HG02970 (cell line): Measurements from ENCODE around the gene GRIA1.

Experiments used
- ATAC-seq: cut with Tn5 transposase; IDR thresholded peaks from one replicate; pipeline ENCODE4 v1.9.1; 2021; ENCODE audit warnings: mild to moderate bottlenecking, moderate library complexity, moderate number of reproducible peaks; ENCODE audit not compliant: unreplicated experiment, low FRiP score

Gene GRIA1

DNA sequence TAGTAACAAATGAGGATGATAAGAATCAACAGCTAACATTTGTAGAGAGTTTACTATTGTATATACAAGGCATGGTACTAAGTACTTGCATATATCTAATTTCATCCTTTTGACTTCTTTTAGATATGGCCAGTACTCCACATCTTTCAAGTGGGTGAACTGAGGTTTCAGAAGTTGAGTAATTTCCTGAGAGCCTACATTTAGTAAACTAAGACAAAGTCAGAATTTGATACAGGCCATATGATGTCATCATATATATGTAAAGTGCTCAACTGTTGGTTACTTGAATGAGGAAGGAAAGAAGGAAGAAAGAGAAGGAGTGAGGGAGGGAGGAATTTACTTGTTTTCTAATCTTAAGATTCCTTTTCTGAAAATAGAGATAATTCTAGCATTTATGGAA, 52.8 kb downstream of the GRIA1 start:
- ATAC-seq, result no peak

DNA sequence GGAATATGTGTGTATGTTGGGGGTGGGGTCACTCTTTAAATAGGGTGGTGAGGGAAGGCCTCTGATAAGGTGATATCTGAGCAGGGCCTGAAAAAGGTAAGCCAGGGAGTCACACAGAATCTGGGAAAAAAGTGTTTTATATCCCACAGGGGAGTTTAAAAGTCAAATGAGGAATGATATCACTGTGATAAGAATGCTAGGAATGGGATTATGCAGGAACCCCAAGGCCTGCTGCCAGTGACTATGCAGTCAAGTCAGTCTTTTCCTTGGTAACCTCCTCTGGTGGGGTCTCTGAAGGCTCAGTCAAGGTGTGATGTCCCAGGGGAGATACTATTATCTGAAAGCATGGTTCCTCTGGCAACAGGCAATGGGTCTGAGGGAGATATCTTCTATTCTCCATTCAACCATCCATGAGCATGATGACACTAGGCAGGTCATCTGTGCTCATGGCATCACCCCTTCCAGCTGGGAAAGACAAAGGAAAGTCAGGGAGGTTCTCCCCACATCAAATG, 53.5 kb downstream of the GRIA1 start:
- no peak for ATAC-seq

DNA sequence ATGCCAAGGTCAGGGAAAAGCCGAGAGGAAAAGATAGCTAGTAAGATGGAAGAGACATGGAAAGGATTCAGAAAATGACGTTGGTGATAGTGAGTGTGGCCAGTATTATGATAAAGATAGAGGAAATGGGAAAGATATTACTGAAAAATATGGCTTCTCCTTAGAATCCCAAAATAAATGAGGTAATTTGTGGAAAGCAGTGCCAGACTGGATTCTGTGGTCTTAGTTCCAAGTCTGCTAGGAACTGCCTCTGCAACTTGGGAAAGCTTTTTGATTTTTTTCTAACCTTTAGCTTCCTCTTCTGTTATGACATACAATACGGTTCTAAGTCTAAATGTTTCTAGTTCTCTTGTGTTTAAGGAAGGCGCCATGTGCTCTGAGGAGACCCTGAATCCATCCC, 54.2 kb downstream of the GRIA1 start:
- ATAC-seq, result no peak

DNA sequence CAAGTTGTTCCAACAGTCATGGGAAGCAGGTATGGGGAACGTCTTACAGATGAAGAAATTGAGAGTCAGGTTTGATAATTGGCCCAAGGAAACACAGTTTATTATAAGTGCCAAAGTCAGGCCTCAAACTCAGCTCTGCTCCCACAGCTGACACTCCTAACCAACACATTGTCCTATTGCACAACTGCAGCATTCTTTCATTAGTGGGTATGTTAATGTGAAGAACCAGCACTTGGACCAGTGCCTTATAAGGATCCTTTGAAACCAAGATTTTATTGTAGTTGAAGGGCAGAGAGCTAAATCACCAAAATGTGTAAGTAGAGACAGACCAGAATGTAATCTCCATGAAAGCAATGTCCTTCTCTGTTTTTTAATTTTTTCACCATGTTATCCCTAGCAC, 56.1 kb downstream of the GRIA1 start:
- ATAC-seq, result no peak

DNA sequence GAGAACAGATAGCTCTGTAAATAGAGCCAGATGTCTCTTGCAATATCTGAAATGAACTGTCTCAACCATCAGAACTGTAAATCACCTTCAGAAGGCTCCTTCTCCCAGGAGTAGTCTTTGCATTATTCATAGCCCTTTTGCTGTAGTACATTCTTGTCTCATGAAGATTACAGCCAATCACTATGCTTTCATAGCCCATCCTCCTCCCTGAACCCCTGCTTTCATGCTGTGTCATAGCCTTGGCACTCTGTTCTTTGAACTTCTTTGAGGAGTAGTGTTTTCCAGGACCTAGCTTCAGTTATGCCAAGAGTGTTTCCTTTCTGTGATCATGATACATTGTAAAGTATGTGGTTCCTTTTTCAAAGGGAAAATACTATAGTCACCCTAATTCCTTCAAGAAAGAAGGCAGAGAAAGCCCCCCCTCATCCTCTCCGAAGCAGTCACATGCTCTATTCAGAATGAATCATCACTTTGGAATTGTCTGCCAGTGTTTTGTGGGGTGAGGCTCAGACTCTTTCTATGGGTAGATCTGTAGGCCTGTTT, 61.1 kb downstream of the GRIA1 start:
- no peak for ATAC-seq

DNA sequence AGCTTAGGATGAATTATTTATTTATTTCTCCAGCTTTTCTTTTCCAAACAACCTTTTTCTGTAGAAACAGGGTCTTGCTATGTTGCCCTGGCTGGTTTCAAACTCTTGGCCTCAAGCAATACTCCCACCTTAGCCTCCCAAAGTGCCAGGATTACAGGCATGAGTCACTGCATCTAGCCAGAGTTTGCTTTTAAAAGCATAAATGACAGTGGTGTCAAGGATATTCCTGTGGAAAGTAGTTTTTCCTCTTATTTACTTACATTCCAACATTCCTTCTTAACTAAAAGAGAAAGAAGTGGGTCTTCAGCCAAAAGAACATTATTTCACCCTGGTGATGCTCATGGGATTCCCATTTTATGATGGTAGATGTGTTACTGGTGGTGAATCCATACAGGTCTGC, 62.4 kb downstream of the GRIA1 start:
- ATAC-seq, result no peak

DNA sequence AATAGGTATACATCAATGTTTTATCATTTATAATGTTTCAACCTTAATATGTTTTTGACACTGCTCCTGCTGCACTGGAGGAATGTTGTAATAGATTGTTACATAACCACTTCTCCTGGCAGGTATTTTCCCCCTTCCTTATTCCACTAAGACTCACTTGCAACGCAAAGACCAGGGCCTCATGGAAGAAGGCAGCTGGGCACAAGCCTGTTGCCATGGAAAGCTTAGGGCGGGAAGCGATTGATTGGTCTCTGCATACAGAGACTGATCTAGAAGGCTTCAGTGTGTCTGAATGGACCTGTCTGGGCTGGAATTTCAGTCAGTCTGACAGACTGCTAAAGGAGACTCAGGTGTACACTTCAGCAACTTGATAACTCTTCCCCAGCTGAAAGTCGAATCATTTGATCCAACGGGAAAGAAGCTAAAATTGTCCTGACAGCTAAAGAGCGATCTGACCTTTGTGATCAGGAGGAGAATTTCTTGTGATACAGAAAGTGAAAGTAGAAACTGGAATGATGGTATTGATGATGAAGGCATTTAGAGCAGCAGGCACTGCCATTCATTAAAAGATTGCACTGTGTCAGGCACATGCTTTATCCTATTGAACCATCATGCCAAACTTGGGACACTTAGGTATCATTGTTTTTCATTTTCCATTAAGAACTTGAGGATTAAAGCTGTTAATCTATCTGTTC, 65.1 kb downstream of the GRIA1 start:
- ATAC-seq, result no peak

DNA sequence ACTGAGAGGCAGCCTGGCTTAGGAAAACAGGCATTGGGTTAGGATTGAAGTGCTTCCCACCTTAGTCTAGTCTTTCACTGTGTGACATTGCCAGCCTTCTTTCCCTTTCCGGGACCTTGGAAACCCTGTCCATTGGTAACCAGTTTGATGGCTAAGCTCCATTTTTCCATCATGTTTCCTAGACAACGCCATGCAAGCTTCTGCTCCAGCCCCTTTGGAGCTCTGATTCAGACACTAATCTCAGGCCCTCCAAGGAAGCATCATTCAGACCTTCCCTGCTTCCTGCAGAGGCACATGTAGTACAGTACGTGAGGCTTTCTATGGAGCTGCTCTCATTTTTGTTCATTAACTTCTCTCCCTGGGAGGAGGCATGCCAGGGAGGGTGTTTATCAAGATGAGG, 68.5 kb downstream of the GRIA1 start:
- ATAC-seq, result no peak

DNA sequence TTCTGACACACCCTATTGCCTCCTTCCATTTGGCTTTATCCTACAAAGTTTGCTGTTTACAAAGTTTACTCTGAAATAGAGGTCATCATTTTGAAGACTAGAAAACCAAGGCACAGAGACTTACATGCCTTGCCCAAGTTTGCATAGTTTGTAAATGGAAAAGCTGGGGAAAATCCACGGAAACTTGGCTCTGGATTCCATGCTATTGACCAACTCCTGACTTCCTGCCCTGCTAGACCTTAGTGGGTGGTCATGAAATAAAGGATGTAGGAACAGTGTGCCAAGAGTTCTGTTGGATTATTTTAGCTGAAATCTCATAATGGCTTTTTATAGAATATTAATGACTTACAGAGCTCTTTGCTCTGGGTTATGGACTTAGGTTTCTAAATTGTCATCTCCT, 69.5 kb downstream of the GRIA1 start:
- no peak for ATAC-seq

DNA sequence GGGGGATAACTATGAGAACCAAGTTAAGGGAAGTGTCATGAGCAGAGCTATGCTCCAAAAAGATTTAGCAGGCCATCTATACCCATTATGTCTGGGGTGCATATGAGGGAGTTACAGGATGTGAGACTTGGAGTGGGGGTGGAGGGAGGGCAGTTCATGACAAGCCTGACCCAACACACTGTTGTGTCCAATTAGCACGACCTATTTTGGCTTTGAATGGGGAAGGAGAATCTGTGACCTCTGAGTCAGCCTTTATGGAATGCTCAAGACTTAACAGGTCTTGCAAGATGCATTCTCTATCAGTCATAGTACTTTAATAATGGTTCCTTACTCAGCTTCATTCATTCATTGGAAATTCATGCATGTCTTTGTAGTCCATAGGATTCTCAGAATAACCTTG, 71.7 kb downstream of the GRIA1 start:
- ATAC-seq, result no peak

DNA sequence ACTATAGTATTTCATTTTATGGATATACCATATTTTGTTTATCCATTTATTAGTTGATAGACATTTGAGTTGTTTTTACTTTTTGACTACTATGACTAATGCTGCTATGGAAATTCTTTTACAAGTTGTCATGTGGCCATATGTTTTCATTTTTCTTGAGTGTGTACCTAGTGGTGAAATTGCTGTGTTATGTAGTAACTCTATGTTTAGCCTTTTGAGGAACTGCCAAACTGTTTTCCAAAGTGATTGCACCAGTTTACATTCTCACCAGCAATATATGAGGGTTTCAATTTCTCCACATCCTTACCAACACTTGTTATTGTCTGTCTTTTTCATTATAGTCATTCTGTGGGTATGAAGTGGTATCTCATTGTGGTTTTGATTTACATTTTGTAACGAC, 75.4 kb downstream of the GRIA1 start:
- no peak for ATAC-seq

DNA sequence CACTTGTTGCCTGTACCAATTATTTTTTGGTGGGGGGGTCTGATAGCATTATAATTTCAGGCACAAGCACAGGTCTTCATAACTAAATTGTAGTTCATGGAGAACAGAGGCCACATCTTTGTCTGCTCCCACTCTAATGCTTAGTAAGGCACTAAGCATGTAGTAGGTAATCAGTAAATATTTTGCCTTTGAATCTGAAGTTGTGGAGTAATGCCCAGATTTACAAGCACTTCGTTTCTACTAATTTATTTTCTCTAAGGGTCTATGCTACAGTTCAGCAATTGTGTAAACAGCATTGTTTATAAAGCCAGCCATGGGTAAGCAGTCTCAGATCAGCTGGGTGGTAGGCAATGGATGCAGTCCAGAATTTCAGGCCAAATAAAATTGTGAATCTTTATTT, 78.6 kb downstream of the GRIA1 start:
- ATAC-seq, result no peak

DNA sequence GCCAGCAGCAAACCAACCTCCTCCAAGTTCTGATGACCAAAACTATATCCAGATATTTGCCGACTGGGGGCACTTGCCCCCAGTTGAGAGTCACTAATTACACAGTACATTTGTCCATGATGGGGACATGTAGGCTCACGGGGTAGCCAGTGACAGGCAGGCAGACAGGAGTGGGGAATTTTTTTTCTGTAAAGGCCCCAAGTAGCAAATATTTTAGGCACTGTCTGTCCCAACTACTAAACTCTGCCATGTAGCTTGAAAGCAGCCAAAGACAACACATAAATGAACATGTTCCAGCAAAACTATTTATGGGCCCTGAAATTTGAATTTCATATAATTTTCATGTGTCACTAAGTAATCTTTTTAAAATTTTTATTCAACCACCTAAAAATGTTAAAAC, 80.7 kb downstream of the GRIA1 start:
- ATAC-seq, result no peak

DNA sequence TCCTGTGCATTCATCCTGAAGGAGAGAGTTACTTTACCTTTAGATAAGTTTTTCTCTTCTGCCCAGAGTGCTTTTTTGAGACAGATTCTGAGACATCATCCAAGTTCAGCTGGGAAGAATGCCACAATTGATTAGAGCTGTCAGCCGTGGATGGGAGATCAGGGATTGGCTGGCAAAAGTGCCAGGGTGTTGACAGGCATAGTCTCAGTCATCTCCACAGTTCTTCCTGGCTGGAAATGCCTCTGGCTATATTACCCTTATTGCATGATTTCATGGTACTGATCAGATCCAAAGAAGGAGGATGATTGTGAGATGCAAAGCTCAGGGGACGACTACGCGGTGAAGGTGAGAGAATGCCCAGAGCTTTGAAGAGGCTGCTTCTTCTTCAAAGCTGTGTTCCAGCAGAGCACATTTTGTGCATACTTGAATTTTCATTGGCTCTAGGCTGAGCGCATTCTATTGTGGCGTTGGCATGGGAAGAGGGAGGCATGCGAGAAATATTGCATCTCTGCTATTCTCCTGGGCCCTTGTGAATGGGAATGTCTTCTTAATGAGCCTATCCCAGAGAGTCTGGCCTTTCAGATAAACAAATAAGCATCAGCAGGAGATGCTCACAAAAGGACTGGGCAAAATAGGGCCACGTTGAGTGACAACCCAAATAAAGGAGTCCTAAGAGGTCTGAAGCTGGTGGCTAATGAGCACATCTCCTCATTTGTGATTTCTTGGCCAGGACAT, 82.1 kb downstream of the GRIA1 start:
- ATAC-seq, result no peak

DNA sequence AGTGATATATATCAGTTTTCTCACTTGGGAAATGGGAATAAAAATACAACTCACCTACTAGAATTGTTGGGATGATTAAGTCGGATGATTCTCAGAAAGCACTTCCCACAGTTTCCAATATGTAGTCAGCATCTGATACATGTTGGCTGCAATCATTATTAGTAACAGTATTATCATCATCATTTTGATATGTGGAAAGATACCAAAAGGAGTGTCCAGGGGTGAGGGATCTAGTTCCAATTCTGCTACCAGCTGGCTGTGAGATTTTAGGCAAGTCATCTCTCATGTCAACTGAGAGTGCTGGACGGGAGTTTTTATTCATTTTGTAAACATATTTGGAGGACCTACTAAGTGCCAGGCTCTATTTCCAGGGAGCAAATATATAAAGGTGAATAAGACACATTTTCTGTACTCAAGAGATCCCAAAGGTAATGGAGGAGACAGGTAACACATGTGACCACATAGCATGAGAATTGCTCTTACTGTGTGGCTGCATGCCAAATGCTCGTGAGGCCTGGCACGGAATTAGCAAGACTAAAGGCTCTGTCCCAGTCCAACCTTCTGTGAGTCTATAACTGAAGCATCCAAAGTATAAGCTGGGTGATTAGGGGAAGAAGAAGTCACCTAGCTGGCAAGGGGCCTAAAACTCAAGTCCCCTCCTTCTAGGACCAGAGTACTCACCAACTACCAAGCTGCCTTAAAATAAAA, 83.0 kb downstream of the GRIA1 start:
- ATAC-seq, result no peak

DNA sequence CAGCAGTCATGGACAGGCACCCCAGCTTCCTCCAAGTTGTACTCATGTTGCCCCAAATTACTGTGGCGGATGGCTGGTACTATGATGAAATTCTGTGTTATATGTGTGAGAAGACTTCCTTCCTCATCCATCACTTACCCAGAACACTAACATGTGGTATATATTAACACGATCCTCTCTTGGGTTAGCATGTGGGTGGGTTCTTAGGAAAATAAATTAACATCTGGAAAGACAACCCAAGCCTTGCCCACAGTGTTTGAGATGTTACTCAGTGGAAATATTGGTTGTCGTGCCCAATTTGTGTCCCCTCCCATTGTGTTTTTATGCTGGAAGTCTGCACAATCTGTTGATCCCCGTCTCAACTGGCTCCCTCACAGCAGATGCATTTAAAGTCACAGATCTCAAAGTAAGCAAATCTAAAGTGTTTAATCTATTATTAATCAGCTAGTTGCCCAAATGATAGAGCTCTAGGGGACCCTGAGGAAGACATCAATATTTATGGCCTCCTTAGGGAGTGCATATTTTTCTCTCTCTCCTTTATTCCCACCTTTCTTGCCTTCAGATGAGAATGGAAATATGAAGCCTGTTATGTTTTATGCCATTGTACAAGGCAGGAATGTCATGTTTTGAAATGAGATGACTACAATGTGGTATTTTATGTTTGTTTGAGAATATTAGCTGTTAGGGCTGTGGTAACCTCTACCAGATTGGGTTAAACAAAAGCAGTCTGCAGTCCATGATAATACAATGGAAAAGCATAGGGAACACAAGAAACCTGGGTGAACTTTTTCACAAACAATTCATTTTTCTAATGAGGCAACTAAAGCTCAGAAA, 93.9 kb downstream of the GRIA1 start:
- no peak for ATAC-seq

DNA sequence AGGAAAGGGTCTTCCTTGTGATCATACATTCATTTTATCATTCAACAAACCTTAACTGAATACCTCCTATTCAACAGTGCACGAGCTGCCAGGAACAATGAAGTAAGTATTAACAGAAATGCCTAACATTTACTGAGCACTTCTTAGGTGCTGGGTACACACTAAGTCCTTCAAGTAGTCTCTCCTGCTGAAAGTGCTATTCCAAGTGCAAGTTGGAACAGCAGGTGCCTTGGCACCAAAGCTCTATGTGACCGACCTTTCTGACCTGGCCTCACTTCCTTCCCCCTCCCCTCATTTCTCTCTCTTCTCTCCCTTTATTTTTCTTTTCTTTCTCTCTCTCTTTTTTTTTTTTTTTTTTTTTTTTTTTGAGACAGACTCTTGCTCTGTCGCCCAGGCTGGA, 94.5 kb downstream of the GRIA1 start:
- ATAC-seq, result no peak

DNA sequence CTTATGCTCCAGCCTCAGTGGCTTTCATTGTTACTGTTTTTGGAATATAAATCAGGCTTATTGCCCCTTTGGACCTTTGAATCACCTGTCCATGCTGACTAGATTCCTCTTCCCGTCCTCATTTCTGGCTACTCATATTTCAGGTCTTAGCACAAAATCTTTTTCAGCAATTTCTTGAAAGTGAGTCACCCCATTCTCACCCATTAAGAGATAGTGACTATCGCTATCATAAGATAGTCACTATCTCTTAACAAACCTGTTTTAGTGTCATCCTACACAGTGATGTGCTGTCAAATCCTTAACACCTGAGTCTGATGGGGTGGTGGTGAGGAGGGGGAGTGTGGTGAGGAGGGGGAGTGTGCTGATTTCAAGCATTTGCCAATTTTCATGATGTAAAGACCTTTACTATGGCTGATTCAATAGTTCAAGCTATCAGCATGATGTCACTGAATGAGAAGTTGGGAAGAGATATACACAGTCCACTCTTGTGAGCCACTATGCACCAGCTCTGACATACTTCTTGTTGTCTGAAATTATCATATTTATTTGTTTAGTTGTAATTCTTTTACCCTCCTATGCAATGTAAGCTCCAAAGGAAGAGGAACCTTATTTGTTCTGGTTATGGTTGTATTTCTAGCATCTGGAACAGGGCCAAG, 95.3 kb downstream of the GRIA1 start:
- ATAC-seq, result no peak

DNA sequence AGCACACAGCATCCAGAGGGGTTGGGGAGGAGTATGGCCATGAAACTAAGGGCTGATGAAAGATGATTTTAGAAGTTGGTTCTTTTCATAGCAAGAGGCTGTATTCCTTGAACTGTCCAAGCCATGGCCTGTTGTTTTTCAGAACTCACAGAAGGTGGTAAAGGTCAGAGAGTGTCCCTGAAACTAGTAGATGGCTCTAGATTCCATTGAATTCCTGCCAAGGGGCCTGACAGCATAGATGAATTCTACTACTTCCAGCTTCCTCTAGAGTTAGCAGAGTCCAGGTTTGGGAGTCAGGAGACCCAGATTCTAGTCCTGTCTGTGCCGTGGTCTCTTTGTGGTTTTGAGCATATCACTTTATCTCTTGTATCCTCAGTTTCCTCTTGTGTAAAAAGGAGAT, 101.6 kb downstream of the GRIA1 start:
- ATAC-seq, result no peak

DNA sequence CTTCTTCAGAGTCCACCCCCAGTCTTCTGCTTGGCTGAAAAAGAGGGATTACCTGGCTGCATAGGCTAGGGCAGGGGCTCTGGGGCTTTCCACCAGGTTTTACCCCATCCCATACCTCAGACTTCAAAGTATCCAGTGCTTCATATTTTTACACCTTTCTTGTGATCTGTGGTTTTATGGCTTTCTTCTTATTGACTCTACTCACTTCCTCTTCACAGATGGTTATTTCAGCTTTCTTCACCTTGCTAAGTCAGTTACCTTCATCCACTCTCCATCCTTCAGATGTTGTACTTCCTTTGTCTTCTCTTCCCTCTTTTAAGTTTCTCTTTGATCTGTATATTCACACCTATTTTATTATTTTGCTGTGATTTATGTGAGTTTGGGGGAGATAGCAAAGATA, 104.3 kb downstream of the GRIA1 start:
- no peak for ATAC-seq
